ENCODE results near the gene ILDR2. TPM values are rescaled to one million over a fixed set of nuclear protein-coding genes. Genes with fewer than 3 reads are reported as not detected.
A peak's percentile ranks its signal among the peaks of the same experiment; 100 is the strongest.

Gene ILDR2
- total and polyA plus RNA-seq, 9 of the 15 experiments (the other 6 are each of a cell fraction or from before 2014, with no cell fraction given) = 0.03 to 0.31 (median 0.18) TPM; not detected in 2

- peak; percentile 88 to 94 for TF ChIP-seq MNT (conservative IDR thresholded peaks at IDR 0.05)
- no peak for TF ChIP-seq NFATC3 (IDR thresholded peaks at IDR 0.05)
- peak; percentile 87 for TF ChIP-seq FIP1L1 (IDR thresholded peaks at IDR 0.05; ENCODE audit: low read depth, low read length, poor library complexity, severe bottlenecking)
- no peak for TF ChIP-seq ZNF253 (CRISPR knock-in tag; conservative IDR thresholded peaks at IDR 0.05)
- TF ChIP-seq ZBTB17 (CRISPR knock-in tag; IDR thresholded peaks at IDR 0.05) = no peak
- no peak for TF ChIP-seq ZNF324 (CRISPR knock-in tag; IDR thresholded peaks at IDR 0.05)
- no peak for TF ChIP-seq PTRF (tag; IDR thresholded peaks at IDR 0.05)
- peak; percentile 85 for TF ChIP-seq MEIS2 (IDR thresholded peaks at IDR 0.05; ENCODE audit: partially characterized antibody)
- TF ChIP-seq KDM2B (CRISPR knock-in tag; IDR thresholded peaks at IDR 0.05) = 0 out of 2 replicates have a peak, but pooled peaks have one; percentile 58
- TF ChIP-seq DACH1 (IDR thresholded peaks at IDR 0.05; ENCODE audit: partially characterized antibody) = no peak
- peak; percentile 78; the same call in 1 of the 2 replicates for TF ChIP-seq LEF1 (IDR thresholded peaks at IDR 0.05)
- peak; percentile 94 for TF ChIP-seq REST (IDR thresholded peaks at IDR 0.05; ENCODE audit: borderline replicate concordance)
- TF ChIP-seq REST (CRISPR knock-in tag; IDR thresholded peaks at IDR 0.05; ENCODE audit: low read depth) = no peak; the same call in 1 of the 2 replicates
- no peak for TF ChIP-seq ZFPM2 (CRISPR knock-in tag; IDR thresholded peaks at IDR 0.05)
- TF ChIP-seq L3MBTL2 (IDR thresholded peaks at IDR 0.05) = peak; percentile 92
- no peak for TF ChIP-seq TARDBP (IDR thresholded peaks at IDR 0.05)
- TF ChIP-seq POLR3A (IDR thresholded peaks at IDR 0.05; ENCODE audit: borderline replicate concordance, extremely low read depth, insufficient read depth, insufficient read length) = no peak
These were observed 99.4 kb downstream of the ILDR2 start, which contains the start of gene TADA1 (continued) for GRCh38 chr1:166875734-166876539.

Data from K562 (cell line).